OCI-M2 (cell line): ENCODE measurements around the gene GFPT1.

Experiments used
- DNase-seq: peaks from one replicate; lab custom pipeline; 2025; ENCODE audit not compliant: unreplicated experiment; lab: John Stamatoyannopoulos, UW

GFPT1 gene

GRCh38 chr2:69330781-69331180 is 56.2 kb downstream of the GFPT1 start:
- DNase-seq, result no peak

GRCh38 chr2:69322631-69323030 is 64.4 kb downstream of the GFPT1 start:
- no peak for DNase-seq

GRCh38 chr2:69316550-69316949 is 70.5 kb downstream of the GFPT1 start:
- no peak for DNase-seq

- DNase-seq, result no peak
Observed at GRCh38 chr2:69315160-69315761, 71.8 kb downstream of the GFPT1 start.

GRCh38 chr2:69311024-69311416 is 76.0 kb downstream of the GFPT1 start:
- DNase-seq, result no peak

- no peak for DNase-seq
Observed at GRCh38 chr2:69310111-69311023, 76.7 kb downstream of the GFPT1 start.

GRCh38 chr2:69309351-69310110 is 77.5 kb downstream of the GFPT1 start:
- no peak for DNase-seq

- DNase-seq, result no peak
Observed at GRCh38 chr2:69308338-69308737, 78.7 kb downstream of the GFPT1 start.

- DNase-seq, result no peak
Observed at GRCh38 chr2:69307579-69308064, 79.4 kb downstream of the GFPT1 start.

- no peak for DNase-seq
Observed at GRCh38 chr2:69306822-69307578, 80.0 kb downstream of the GFPT1 start.

- no peak for DNase-seq
Observed at GRCh38 chr2:69306393-69306821, 80.6 kb downstream of the GFPT1 start.

GRCh38 chr2:69305712-69306392 is 81.2 kb downstream of the GFPT1 start:
- DNase-seq, result no peak

- no peak for DNase-seq
Observed at GRCh38 chr2:69305166-69305565, 81.9 kb downstream of the GFPT1 start.

GRCh38 chr2:69304656-69305055 is 82.4 kb downstream of the GFPT1 start:
- no peak for DNase-seq

- DNase-seq, result no peak
Observed at GRCh38 chr2:69300650-69301049, 86.4 kb downstream of the GFPT1 start.

GRCh38 chr2:69299772-69300516 is 87.1 kb downstream of the GFPT1 start:
- no peak for DNase-seq

GRCh38 chr2:69298862-69299261 is 88.2 kb downstream of the GFPT1 start:
- no peak for DNase-seq

GRCh38 chr2:69298261-69298660 is 88.8 kb downstream of the GFPT1 start:
- no peak for DNase-seq

- no peak for DNase-seq
Observed at GRCh38 chr2:69297216-69297615, 89.8 kb downstream of the GFPT1 start.

- no peak for DNase-seq
Observed at GRCh38 chr2:69296421-69296820, 90.6 kb downstream of the GFPT1 start.
